Measurements from ENCODE around the gene NUS1.
"Not testable (repeated sequence)": the region's sequence is repeated elsewhere in the genome, so short reads cannot be mapped to it uniquely, and the experiment has no call there.

The NUS1 gene

GRCh38 chr6:117674991-117675657, at the start of gene NUS1:
Gene NUS1 (plus strand): TSS chr6:117675469. CDS start chr6:117675671, 202 bp downstream.
- DNase-seq, result peak; percentile 96 to 97 (median 96)

GRCh38 chr6:117627533-117627932, 47.7 kb upstream of the NUS1 start:
- DNase-seq, result no peak

- DNase-seq, result no peak
Measured at GRCh38 chr6:117629119-117629660, 46.1 kb upstream of the NUS1 start.

GRCh38 chr6:117637770-117638169, 37.5 kb upstream of the NUS1 start:
- no peak for DNase-seq

GRCh38 chr6:117642976-117643375, 32.3 kb upstream of the NUS1 start:
- no peak for DNase-seq

GRCh38 chr6:117651984-117652383, 23.3 kb upstream of the NUS1 start:
- DNase-seq, result not testable (repeated sequence)

GRCh38 chr6:117653949-117654348, 21.3 kb upstream of the NUS1 start:
- DNase-seq, result no peak

GRCh38 chr6:117655380-117655779, 19.9 kb upstream of the NUS1 start:
- DNase-seq, result no peak

GRCh38 chr6:117666881-117667280, 8.4 kb upstream of the NUS1 start:
- DNase-seq, result no peak

- DNase-seq, result no peak
Measured at GRCh38 chr6:117668736-117669135, 6.5 kb upstream of the NUS1 start.

GRCh38 chr6:117674503-117674902, 766 bp upstream of the NUS1 start:
- DNase-seq, result no peak

- DNase-seq, result not testable (repeated sequence)
Measured at GRCh38 chr6:117675658-117676301, 511 bp downstream of the NUS1 start.

- no peak for DNase-seq
Measured at GRCh38 chr6:117676577-117677218, 1.4 kb downstream of the NUS1 start.

- DNase-seq, result no peak
Measured at GRCh38 chr6:117677553-117678141, 2.4 kb downstream of the NUS1 start.

GRCh38 chr6:117681162-117681741, 6.0 kb downstream of the NUS1 start:
- DNase-seq, result no peak

- no peak for DNase-seq
Measured at GRCh38 chr6:117684749-117685148, 9.5 kb downstream of the NUS1 start.

GRCh38 chr6:117685359-117685758, 10.1 kb downstream of the NUS1 start:
- no peak for DNase-seq

GRCh38 chr6:117687021-117687648, 11.9 kb downstream of the NUS1 start:
- DNase-seq, result no peak

GRCh38 chr6:117689584-117689983, 14.3 kb downstream of the NUS1 start:
- DNase-seq, result not testable (repeated sequence)

- no peak for DNase-seq
Measured at GRCh38 chr6:117706504-117706903, 31.2 kb downstream of the NUS1 start.

GRCh38 chr6:117706936-117707509, 31.8 kb downstream of the NUS1 start:
- DNase-seq, result not testable (repeated sequence)

GRCh38 chr6:117711369-117711768, 36.1 kb downstream of the NUS1 start:
- no peak for DNase-seq

Measured in activated naive CD4-positive, alpha-beta T cell (primary cell).